K562 (cell line): Measurements from ENCODE around the gene GMNN. TPM values are rescaled to one million over a fixed set of nuclear protein-coding genes. Genes with fewer than 3 reads are reported as not detected.

ENCODE experiments used
- ARID1B ChIP-seq: fragments of 450-650 bp; IDR thresholded peaks from 2 replicates; pipeline ENCODE4 v1.6.1; 2016; ENCODE audit warnings: antibody characterized with exemption, mild to moderate bottlenecking, inconsistent platforms
- ARID3B ChIP-seq: fragments of 250-450 bp; sonication (Bioruptor Pico); IDR thresholded peaks from 2 replicates; pipeline ENCODE4 v1.4.0; 2020; ENCODE audit warnings: borderline replicate concordance
- ARNT ChIP-seq, 2 experiments: fragments of 450-650 bp; IDR thresholded peaks; 2 replicates each; pipeline ENCODE4 v1.6.1; 2016; ENCODE audit warnings: mild to moderate bottlenecking in 1 of 2
- ATF1 ChIP-seq, 2 experiments: fragments of 450-650 bp in 1 of 2; IDR thresholded peaks; 2 replicates each; pipeline ENCODE4 v1.6.1; 2016; ENCODE audit warnings: missing compliant biosample characterization in 1 of 2, missing genetic modification characterization in 1 of 2
- CCNT2 ChIP-seq: IDR thresholded peaks from 2 replicates; pipeline ENCODE4 v1.6.1; 2011; ENCODE audit warnings: borderline replicate concordance, low read depth, mild to moderate bottlenecking, moderate library complexity, mixed read lengths, low read length; ENCODE audit not compliant: insufficient read length; ENCODE audit errors: extremely low read depth
- CEBPZ ChIP-seq: fragments of 150-350 bp; IDR thresholded peaks from 2 replicates; pipeline ENCODE4 v1.6.1; 2014; ENCODE audit warnings: low read depth, mild to moderate bottlenecking, low read length, borderline replicate concordance
- CREBBP ChIP-seq: IDR thresholded peaks from one replicate; pipeline ENCODE4 v1.6.1; 2012; ENCODE audit warnings: low read depth, mild to moderate bottlenecking, control low read depth, inconsistent platforms, low read length
- ELF2 ChIP-seq: fragments of 250-450 bp; sonication (Bioruptor Pico); IDR thresholded peaks from 2 replicates; pipeline ENCODE4 v1.5.0; 2021; ENCODE audit warnings: mild to moderate bottlenecking
- ESRRB ChIP-seq: fragments of 250-450 bp; sonication (Bioruptor Pico); IDR thresholded peaks from 2 replicates; pipeline ENCODE4 v1.5.0; 2020; ENCODE audit warnings: mild to moderate bottlenecking, moderate library complexity, borderline replicate concordance
- FOXJ2 ChIP-seq: fragments of 200-800 bp; sonication (Bioruptor generic); IDR thresholded peaks from 2 replicates; pipeline ENCODE4 v1.6.1; 2016; ENCODE audit warnings: missing genetic modification characterization, missing compliant biosample characterization
- GABPA ChIP-seq: fragments of 200-800 bp; sonication (Bioruptor generic); conservative IDR thresholded peaks from 2 replicates; pipeline ENCODE4 v1.6.1; 2016; ENCODE audit warnings: low read depth, missing genetic modification characterization, missing compliant biosample characterization
- HDGF ChIP-seq: fragments of 450-650 bp; IDR thresholded peaks from 2 replicates; pipeline ENCODE4 v1.6.1; 2016
- MAFF ChIP-seq: IDR thresholded peaks from 2 replicates; pipeline ENCODE4 v1.6.1; 2012; ENCODE audit warnings: low read length, improper control_type of control experiment
- MAFK ChIP-seq: IDR thresholded peaks from 2 replicates; pipeline ENCODE4 v1.6.1; 2011; ENCODE audit warnings: low read length, improper control_type of control experiment
- MCM7 ChIP-seq, 2 experiments: fragments of 450-650 bp; IDR thresholded peaks; 2 replicates each; pipeline ENCODE4 v1.6.1; 2016 to 2018
- MED1 ChIP-seq: sonication (generic); formaldehyde crosslinking; IDR thresholded peaks from 2 replicates; pipeline ENCODE4 v1.8.1; 2023; ENCODE audit warnings: missing genetic modification reagents, borderline replicate concordance
- PURB ChIP-seq: sonication (generic); formaldehyde crosslinking; IDR thresholded peaks from 2 replicates; pipeline ENCODE4 v1.9.0; 2021; ENCODE audit warnings: low read depth, mild to moderate bottlenecking, missing genetic modification reagents
- PYGO2 ChIP-seq: fragments of 450-650 bp; IDR thresholded peaks from 2 replicates; pipeline ENCODE4 v1.6.1; 2016; ENCODE audit warnings: mild to moderate bottlenecking, missing genetic modification characterization, moderate library complexity, missing compliant biosample characterization
- SNRNP70 ChIP-seq: fragments of 200-400 bp; formaldehyde crosslinking; optimal IDR thresholded peaks from 2 replicates; pipeline ENCODE3; 2017; ENCODE audit warnings: low read depth, low read length
- SRSF7 ChIP-seq: fragments of 200-400 bp; formaldehyde crosslinking; optimal IDR thresholded peaks from 2 replicates; pipeline ENCODE3; 2017; ENCODE audit warnings: mild to moderate bottlenecking, low read depth, low read length
- WHSC1 ChIP-seq: IDR thresholded peaks from one replicate; pipeline ENCODE4 v1.6.1; 2012; ENCODE audit warnings: low read length, control low read depth, inconsistent platforms
- ZC3H4 ChIP-seq: sonication (generic); formaldehyde crosslinking; IDR thresholded peaks from 2 replicates; pipeline ENCODE4 v1.9.0; 2021; ENCODE audit warnings: missing genetic modification reagents, borderline replicate concordance
- ZKSCAN8 ChIP-seq: fragments of 200-800 bp; sonication (Bioruptor generic); IDR thresholded peaks from 2 replicates; pipeline ENCODE4 v1.6.1; 2016; ENCODE audit warnings: missing genetic modification characterization, missing compliant biosample characterization
- ZNF175 ChIP-seq: fragments of 200-800 bp; sonication (Bioruptor generic); IDR thresholded peaks from 2 replicates; pipeline ENCODE4 v1.6.1; 2016; ENCODE audit warnings: low read depth, mild to moderate bottlenecking, missing genetic modification characterization, missing compliant biosample characterization
- ZNF696 ChIP-seq: fragments of 250-450 bp; sonication (Bioruptor Pico); conservative IDR thresholded peaks from 2 replicates; pipeline ENCODE4 v1.4.0; 2020; ENCODE audit warnings: mild to moderate bottlenecking, moderate library complexity
- ZNF780A ChIP-seq: fragments of 250-450 bp; sonication (Bioruptor Pico); IDR thresholded peaks from 2 replicates; pipeline ENCODE4 v1.5.0; 2021; ENCODE audit warnings: mild to moderate bottlenecking
- polyA plus RNA-seq, 8 experiments: library from polyadenylated mRNA; depleted of rRNA in 4 of 8; stranded (reverse) in 5 of 8; unstranded in 3 of 8; fragments of >200 nt; fragmentation: Nextera tagmentation in 2 of 8; fragmentation: Illumina TruSeq in 1 of 8; extraction: Ambion mirVana in 2 of 8; extraction: Trizol in 1 of 8; gene quantifications; 2 replicates each; pipeline versions ENCODE4 v1.2.1 to v1.2.3, GENCODE V29; 2011 to 2014; ENCODE audit warnings: inconsistent platforms in 1 of 8, missing spikeins in 1 of 8
- total RNA-seq, 7 experiments: library from RNA; depleted of rRNA in 6 of 7; stranded (reverse); fragments of >200 nt in 6 of 7; fragmentation: Illumina TruSeq in 2 of 7; extraction: Trizol in 2 of 7; gene quantifications; 2 replicates each; pipeline versions ENCODE4 v1.2.1 to v1.2.3, GENCODE V29; 2011 to 2021; ENCODE audit warnings: low replicate concordance in 1 of 7

GMNN gene
- total and polyA plus RNA-seq, 9 of the 15 experiments (the other 6 are each of a cell fraction or from before 2014, with no cell fraction given) = 144 to 370 (median 210) TPM

- TF ChIP-seq ARID3B (CRISPR knock-in tag) (no peak), WHSC1 (no peak), ATF1 (CRISPR knock-in tag; IDR thresholded peaks at IDR 0.05) (no peak), ATF1 (tag; IDR thresholded peaks at IDR 0.05) (peak; percentile 95), CREBBP (no peak), ZC3H4 (CRISPR knock-in tag) (no peak), FOXJ2 (tag) (0 out of 2 replicates have a peak, but pooled peaks have one; percentile 70), ESRRB (CRISPR knock-in tag) (no peak), ZNF696 (CRISPR knock-in tag) (no peak), CCNT2 (peak; percentile 67), ELF2 (no peak), GABPA (tag) (no peak; the same call in 1 of the 2 replicates), ZKSCAN8 (CRISPR knock-in tag) (no peak), MCM7 (IDR thresholded peaks at IDR 0.05) (no peak), CEBPZ (peak; percentile 13; the same call in 1 of the 2 replicates), MAFF (no peak), ARID1B (peak; percentile 55; the same call in 1 of the 2 replicates), ARNT (IDR thresholded peaks at IDR 0.05) (0 out of 4 replicates have a peak, but pooled peaks of 1 of the 2 experiments have one; percentile 20), SRSF7 (no peak), PYGO2 (tag) (no peak), ZNF780A (CRISPR knock-in tag) (no peak), MED1 (CRISPR knock-in tag) (no peak), HDGF (no peak), MAFK (no peak), ZNF175 (CRISPR knock-in tag) (no peak), SNRNP70 (no peak), PURB (CRISPR knock-in tag) (no peak)
These were observed at the start of gene GMNN (continued) for GRCh38 chr6:24774696-24775519.
